ENCODE results near the gene HCRT.
"Not testable (repeated sequence)": the region's sequence is repeated elsewhere in the genome, so short reads cannot be mapped to it uniquely, and the experiment has no call there.

Gene HCRT

DNA sequence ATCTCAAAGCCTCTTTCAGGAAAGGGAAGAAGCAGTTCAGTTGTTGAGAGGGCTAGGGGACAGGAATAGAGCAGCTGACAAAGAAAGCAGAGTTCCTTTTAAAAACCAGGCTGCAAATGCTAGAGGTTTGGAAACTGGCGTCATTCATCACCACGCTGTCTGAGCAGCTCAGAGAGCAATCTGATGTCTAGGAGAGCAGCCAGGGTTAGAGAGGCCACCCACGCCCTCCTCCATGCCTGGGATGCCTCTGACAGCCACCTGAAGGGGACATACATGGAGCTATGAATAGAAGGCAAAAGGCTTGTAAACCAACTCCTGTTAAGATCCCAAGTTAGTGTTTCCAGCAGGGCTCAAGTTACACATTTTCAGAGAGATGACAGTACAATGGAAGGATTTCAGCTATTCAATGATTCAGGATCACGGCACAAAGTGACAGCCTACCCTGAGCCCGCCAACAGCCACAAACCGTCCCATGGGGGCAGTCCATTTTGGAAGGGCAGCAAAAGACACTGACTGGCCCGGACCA is 42.8 kb downstream of the HCRT start:
- no peak overlapping the region for H3K4me3 ChIP-seq (ENCODE audit: low read length in 2 of 2)
- H3K4me1 ChIP-seq (ENCODE audit: control insufficient read depth in 2 of 2, insufficient read depth in 2 of 2, low read length in 2 of 2) = peaks cover 0 to 5% of the 10 kb centered on the region in 2 donors
- H3K27ac ChIP-seq (ENCODE audit: low read depth in 2 of 2, low read length in 2 of 2) = no peak overlapping the region
- no peaks in the 10 kb centered on the region for H3K9me3 ChIP-seq (ENCODE audit: control insufficient read depth in 2 of 2, low read length in 2 of 2)
- H3K36me3 ChIP-seq (ENCODE audit: control insufficient read depth in 2 of 2, insufficient read depth in 2 of 2, low read length in 2 of 2) = peaks cover 18 to 33% of the 10 kb centered on the region in 2 donors
- H3K27me3 ChIP-seq (ENCODE audit: control insufficient read depth in 2 of 2, insufficient read depth in 2 of 2, low read length in 2 of 2) = no peaks in the 10 kb centered on the region
- H3K9ac ChIP-seq (ENCODE audit: low read depth in 1 of 2, low read length in 2 of 2) = no peak overlapping the region

DNA sequence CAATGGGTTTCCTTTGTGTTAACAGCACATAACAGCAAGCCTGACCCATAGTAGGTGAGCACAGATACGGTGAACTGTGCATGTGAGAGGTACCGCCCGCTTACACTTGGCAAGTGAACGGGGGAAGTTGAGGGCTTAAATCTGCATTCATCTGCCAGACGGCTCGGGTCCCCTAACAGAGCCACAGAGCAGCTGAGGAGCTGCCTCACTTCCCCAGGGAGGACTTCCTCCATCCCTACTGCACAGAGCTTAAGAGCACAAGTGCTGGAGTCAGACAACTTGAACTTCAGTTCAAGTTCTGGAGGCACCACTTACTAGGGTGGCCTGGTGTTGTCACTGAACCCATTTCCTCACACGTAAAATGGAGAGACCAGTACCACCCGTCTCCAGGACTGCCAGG is 43.9 kb downstream of the HCRT start:
- no peaks in the 10 kb centered on the region for H3K9me3 ChIP-seq (ENCODE audit: control insufficient read depth in 2 of 2, low read length in 2 of 2)
- no peak overlapping the region for H3K4me3 ChIP-seq (ENCODE audit: low read length in 2 of 2)
- peaks cover 13 to 28% of the 10 kb centered on the region in 2 donors for H3K36me3 ChIP-seq (ENCODE audit: control insufficient read depth in 2 of 2, insufficient read depth in 2 of 2, low read length in 2 of 2)
- H3K9ac ChIP-seq (ENCODE audit: low read depth in 1 of 2, low read length in 2 of 2) = no peak overlapping the region
- H3K27ac ChIP-seq (ENCODE audit: low read depth in 2 of 2, low read length in 2 of 2) = no peak overlapping the region
- peaks cover 6 to 8% of the 10 kb centered on the region in 2 donors for H3K4me1 ChIP-seq (ENCODE audit: control insufficient read depth in 2 of 2, insufficient read depth in 2 of 2, low read length in 2 of 2)
- no peaks in the 10 kb centered on the region for H3K27me3 ChIP-seq (ENCODE audit: control insufficient read depth in 2 of 2, insufficient read depth in 2 of 2, low read length in 2 of 2)

DNA sequence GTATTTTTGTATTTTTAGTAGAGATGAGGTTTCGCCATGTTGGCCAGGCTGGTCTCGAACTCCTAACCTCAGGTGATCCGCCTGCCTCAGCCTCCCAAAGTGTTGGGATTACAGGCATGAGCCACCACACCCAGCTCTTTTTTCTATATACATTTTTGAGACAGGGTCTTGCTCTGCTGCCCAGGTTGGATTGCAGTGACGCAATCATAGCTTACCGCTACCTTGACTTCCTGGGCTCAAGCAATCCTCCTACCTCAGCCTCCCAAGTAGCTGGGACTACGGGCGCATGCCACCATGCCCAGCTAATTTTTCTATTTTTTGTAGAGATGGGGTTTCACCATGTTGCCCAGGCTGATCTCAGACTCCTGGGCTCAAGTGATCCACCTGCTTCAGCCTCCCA is 44.6 kb downstream of the HCRT start:
- peaks cover 13 to 28% of the 10 kb centered on the region in 2 donors for H3K36me3 ChIP-seq (ENCODE audit: control insufficient read depth in 2 of 2, insufficient read depth in 2 of 2, low read length in 2 of 2)
- not testable (repeated sequence) for H3K27me3 ChIP-seq (ENCODE audit: control insufficient read depth in 2 of 2, insufficient read depth in 2 of 2, low read length in 2 of 2); H3K9ac ChIP-seq (ENCODE audit: low read depth in 1 of 2, low read length in 2 of 2); H3K4me3 ChIP-seq (ENCODE audit: low read length in 2 of 2); H3K27ac ChIP-seq (ENCODE audit: low read depth in 2 of 2, low read length in 2 of 2); H3K9me3 ChIP-seq (ENCODE audit: control insufficient read depth in 2 of 2, low read length in 2 of 2)
- H3K4me1 ChIP-seq (ENCODE audit: control insufficient read depth in 2 of 2, insufficient read depth in 2 of 2, low read length in 2 of 2) = peaks cover 12% of the 10 kb centered on the region in 2 donors

DNA sequence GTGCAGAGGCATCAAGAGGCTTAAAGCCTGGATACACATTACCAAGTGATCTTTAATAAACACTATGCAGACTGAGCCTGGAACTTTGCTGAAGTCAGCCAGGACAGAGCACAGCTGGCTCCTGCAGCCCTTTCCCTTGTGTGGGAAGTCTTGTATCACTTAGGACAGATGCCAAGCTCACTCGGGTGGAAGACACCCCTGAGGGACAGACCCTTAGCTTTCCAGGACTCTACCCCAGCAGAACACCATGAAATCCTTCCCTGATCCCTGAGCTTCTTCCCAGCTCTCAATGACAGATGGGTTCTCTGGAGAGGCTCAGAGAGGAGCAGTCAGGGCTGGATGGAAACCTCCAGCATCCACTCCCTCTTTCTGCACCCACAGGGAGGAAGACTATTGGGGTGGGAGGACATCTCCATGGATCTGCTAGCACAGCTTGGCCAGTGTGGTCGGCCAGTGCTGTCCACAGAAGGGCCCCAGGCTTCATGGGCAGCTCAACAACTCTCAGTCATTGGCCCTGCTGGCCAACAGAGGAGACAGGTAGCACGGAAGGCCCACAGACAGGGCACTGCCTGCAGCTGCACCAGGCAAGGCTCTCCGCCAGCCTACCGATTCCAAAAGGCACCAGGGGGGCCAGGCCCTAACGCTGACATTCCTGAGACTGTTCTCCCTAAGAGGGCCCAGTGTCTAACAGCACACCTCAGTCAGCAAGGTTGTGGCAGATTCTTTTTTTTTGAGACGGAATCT is 46.3 kb downstream of the HCRT start:
- peaks cover 27 to 29% of the 10 kb centered on the region in 2 donors for H3K4me1 ChIP-seq (ENCODE audit: control insufficient read depth in 2 of 2, insufficient read depth in 2 of 2, low read length in 2 of 2)

DNA sequence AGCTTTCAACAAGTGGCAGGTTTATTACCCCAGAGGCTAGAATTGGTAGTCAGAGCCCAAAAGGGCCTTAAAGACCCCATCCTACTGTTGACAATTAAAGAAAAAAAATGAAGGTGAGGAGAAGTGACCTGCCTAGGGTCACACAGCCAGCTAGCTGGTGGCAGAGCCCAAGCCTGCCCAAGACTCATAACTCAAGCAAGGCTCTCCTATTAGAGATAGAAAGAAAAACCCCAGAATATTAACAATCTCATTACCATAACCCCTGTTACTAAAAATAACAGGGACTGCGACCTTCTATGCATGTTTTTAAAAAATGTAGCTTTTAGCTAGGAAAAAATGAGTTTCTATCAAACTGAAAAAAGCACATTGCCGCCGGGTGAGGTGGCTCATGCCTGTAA is 48.6 kb downstream of the HCRT start:
- H3K9ac ChIP-seq (ENCODE audit: low read depth in 1 of 2, low read length in 2 of 2) = peak overlapping the region; percentile 60 to 65
- H3K4me1 ChIP-seq (ENCODE audit: control insufficient read depth in 2 of 2, insufficient read depth in 2 of 2, low read length in 2 of 2) = peaks cover 45 to 50% of the 10 kb centered on the region in 2 donors
- no peaks in the 10 kb centered on the region for H3K27me3 ChIP-seq (ENCODE audit: control insufficient read depth in 2 of 2, insufficient read depth in 2 of 2, low read length in 2 of 2)
- H3K9me3 ChIP-seq (ENCODE audit: control insufficient read depth in 2 of 2, low read length in 2 of 2) = no peaks in the 10 kb centered on the region
- H3K27ac ChIP-seq (ENCODE audit: low read depth in 2 of 2, low read length in 2 of 2) = peak overlapping the region; percentile 91 to 95
- peak overlapping the region; percentile 59 to 81 for H3K4me3 ChIP-seq (ENCODE audit: low read length in 2 of 2)
- peaks cover 5 to 12% of the 10 kb centered on the region in 2 donors for H3K36me3 ChIP-seq (ENCODE audit: control insufficient read depth in 2 of 2, insufficient read depth in 2 of 2, low read length in 2 of 2)

More for the DNA sequence above, 46.3 kb downstream of the HCRT start:
- Histone ChIP-seq H3K9ac (ENCODE audit: low read depth in 1 of 2, low read length in 2 of 2) (no peak overlapping the region), H3K36me3 (ENCODE audit: control insufficient read depth in 2 of 2, insufficient read depth in 2 of 2, low read length in 2 of 2) (peaks cover 9 to 23% of the 10 kb centered on the region in 2 donors), H3K27me3 (ENCODE audit: control insufficient read depth in 2 of 2, insufficient read depth in 2 of 2, low read length in 2 of 2) (no peaks in the 10 kb centered on the region), H3K4me3 (ENCODE audit: low read length in 2 of 2) (no peak overlapping the region), H3K27ac (ENCODE audit: low read depth in 2 of 2, low read length in 2 of 2) (peak overlapping the region in 1 of 2 donors; percentile 38), H3K9me3 (ENCODE audit: control insufficient read depth in 2 of 2, low read length in 2 of 2) (no peaks in the 10 kb centered on the region)

DNA sequence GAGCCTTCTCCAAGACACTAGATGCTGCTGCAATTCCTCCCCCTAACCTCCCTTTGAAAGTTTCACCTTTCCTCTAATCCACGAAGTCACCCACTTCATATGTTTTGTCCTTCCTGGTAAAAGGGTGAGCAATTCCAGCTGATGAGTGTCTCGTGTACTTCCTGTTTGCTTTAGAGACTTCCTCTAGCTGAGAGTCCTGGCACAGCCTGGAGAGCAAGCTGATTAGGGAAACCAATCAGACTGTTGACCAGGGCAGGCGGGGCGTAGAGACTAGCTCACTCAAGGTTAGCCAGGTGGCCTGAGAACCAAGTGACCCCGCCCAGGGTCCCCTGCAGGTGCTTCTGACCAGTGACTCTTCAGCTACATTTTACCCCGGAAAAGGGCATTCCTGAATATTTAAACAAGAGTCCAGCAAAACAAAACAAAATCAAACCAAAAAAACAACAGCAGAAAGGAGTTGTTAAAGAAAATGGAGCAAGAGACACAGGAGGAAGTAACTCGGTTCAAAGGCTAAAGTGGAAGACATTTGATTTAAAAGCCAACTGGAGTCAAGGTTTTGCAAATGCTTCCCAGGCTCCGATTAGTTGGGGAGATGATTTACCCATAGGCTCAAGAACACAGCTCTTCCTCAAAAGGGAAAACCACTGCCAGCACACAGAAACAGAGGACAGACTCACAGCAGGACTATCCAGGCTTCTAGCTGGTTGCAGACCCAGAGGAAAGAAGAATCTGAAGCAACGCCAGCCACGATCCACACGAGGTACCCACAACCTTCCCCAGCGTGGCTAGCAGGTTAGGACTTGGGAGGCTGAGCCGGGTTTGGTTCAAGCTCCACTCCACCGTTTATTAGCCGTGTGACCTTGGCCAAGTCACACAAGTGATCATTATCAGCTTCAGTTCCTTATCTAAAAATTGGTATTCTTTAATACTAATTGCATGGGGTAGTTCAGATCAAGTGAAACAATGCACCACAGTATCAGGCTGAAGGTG is 49.3 kb downstream of the HCRT start:
- H3K9ac ChIP-seq (ENCODE audit: low read depth in 1 of 2, low read length in 2 of 2) = peak overlapping the region; percentile 60 to 65
- no peaks in the 10 kb centered on the region for H3K9me3 ChIP-seq (ENCODE audit: control insufficient read depth in 2 of 2, low read length in 2 of 2)
- H3K36me3 ChIP-seq (ENCODE audit: control insufficient read depth in 2 of 2, insufficient read depth in 2 of 2, low read length in 2 of 2) = peaks cover 0 to 5% of the 10 kb centered on the region in 2 donors
- peak overlapping the region; percentile 91 to 95 for H3K27ac ChIP-seq (ENCODE audit: low read depth in 2 of 2, low read length in 2 of 2)
- H3K4me3 ChIP-seq (ENCODE audit: low read length in 2 of 2) = peak overlapping the region; percentile 59 to 81
- H3K4me1 ChIP-seq (ENCODE audit: control insufficient read depth in 2 of 2, insufficient read depth in 2 of 2, low read length in 2 of 2) = peaks cover 45 to 50% of the 10 kb centered on the region in 2 donors
- no peaks in the 10 kb centered on the region for H3K27me3 ChIP-seq (ENCODE audit: control insufficient read depth in 2 of 2, insufficient read depth in 2 of 2, low read length in 2 of 2)

DNA sequence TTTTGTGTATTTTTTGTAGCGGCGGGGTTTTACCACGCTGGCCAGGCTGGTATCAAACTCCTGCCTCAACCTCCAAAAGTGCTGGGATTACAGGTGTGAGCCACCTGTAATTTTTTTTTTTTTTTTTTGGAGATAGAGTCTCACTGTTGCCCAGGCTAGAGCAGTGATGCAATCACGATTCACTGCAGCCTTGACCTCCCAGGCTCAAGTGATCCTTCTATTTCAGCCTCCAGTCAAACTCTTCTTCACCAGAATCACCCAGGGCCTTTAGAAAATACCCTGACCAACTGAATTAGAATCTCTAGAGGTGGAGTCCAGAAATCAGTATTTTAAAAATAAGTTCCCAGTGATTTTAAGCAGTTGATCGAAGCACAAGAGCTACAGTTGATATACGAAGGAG is 50.1 kb downstream of the HCRT start:
- H3K9me3 ChIP-seq (ENCODE audit: control insufficient read depth in 2 of 2, low read length in 2 of 2) = no peaks in the 10 kb centered on the region
- H3K27ac ChIP-seq (ENCODE audit: low read depth in 2 of 2, low read length in 2 of 2) = peak overlapping the region; percentile 91 to 95
- peaks cover 5 to 9% of the 10 kb centered on the region in 2 donors for H3K36me3 ChIP-seq (ENCODE audit: control insufficient read depth in 2 of 2, insufficient read depth in 2 of 2, low read length in 2 of 2)
- H3K4me3 ChIP-seq (ENCODE audit: low read length in 2 of 2) = peak overlapping the region; percentile 29 to 59
- H3K9ac ChIP-seq (ENCODE audit: low read depth in 1 of 2, low read length in 2 of 2) = peak overlapping the region; percentile 60 to 65
- H3K27me3 ChIP-seq (ENCODE audit: control insufficient read depth in 2 of 2, insufficient read depth in 2 of 2, low read length in 2 of 2) = no peaks in the 10 kb centered on the region
- H3K4me1 ChIP-seq (ENCODE audit: control insufficient read depth in 2 of 2, insufficient read depth in 2 of 2, low read length in 2 of 2) = peaks cover 47 to 50% of the 10 kb centered on the region in 2 donors

Measured in mucosa of rectum (tissue), 2 donors.